ENCODE data around the gene SLC45A1.

DNA sequence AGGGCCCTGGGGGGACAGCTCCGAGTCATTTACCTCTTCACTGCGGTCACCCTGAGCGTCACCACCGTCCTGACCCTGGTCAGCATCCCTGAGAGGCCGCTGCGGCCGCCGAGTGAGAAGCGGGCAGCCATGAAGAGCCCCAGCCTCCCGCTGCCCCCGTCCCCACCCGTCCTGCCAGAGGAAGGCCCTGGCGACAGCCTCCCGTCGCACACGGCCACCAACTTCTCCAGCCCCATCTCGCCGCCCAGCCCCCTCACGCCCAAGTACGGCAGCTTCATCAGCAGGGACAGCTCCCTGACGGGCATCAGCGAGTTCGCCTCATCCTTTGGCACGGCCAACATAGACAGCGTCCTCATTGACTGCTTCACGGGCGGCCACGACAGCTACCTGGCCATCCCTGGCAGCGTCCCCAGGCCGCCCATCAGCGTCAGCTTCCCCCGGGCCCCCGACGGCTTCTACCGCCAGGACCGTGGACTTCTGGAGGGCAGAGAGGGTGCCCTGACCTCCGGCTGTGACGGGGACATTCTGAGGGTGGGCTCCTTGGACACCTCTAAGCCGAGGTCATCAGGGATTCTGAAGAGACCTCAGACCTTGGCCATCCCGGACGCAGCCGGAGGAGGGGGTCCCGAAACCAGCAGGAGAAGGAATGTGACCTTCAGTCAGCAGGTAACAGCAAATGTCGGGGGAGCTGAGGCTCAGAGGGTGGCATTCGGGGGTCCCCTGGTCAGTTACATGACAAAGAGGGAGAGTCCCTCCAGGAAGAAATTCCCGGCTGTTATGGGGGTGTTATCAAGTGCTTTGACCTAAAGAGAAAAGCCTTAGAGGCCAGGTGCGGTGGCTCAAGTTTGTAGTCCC is 12.6 kb downstream of the SLC45A1 start:
- TF ChIP-seq, protein P1, sequence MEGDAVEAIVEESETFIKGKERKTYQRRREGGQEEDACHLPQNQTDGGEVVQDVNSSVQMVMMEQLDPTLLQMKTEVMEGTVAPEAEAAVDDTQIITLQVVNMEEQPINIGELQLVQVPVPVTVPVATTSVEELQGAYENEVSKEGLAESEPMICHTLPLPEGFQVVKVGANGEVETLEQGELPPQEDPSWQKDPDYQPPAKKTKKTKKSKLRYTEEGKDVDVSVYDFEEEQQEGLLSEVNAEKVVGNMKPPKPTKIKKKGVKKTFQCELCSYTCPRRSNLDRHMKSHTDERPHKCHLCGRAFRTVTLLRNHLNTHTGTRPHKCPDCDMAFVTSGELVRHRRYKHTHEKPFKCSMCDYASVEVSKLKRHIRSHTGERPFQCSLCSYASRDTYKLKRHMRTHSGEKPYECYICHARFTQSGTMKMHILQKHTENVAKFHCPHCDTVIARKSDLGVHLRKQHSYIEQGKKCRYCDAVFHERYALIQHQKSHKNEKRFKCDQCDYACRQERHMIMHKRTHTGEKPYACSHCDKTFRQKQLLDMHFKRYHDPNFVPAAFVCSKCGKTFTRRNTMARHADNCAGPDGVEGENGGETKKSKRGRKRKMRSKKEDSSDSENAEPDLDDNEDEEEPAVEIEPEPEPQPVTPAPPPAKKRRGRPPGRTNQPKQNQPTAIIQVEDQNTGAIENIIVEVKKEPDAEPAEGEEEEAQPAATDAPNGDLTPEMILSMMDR (IDR thresholded peaks at IDR 0.05) = no peak
- no peak for TF ChIP-seq POLR2A (IDR thresholded peaks at IDR 0.05)

Measured in lower leg skin (tissue), 3 donors.